ENCODE results near the gene DZIP1L.

- TF ChIP-seq CTCF (conservative IDR thresholded peaks at IDR 0.05; ENCODE audit: low read depth, low read length): no peak
- no peak for TF ChIP-seq EZH2 (IDR thresholded peaks at IDR 0.05; ENCODE audit: low read length, unreplicated experiment)
- no peak for TF ChIP-seq EZH2phosphoT487 (IDR thresholded peaks at IDR 0.05; ENCODE audit: borderline replicate concordance, low read length)
These were observed 933 bp downstream of the DZIP1L start for GRCh38 chr3:138114431-138114918.

Data from PC-3 (cell line).